C4-2B (cell line): Measurements from ENCODE around the gene CABP4.
A peak's percentile ranks its signal among the peaks of the same experiment; 100 is the strongest.

Experiments
- H3K27ac ChIP-seq: fragments of 450-650 bp; 2 replicates; pipeline ENCODE4 v1.5.1; 2017
- ZFX ChIP-seq: fragments of 450-650 bp; IDR thresholded peaks from 2 replicates; pipeline ENCODE4 v1.6.1; 2017
- TF ChIP-seq, protein P1 (sequence below): fragments of 450-650 bp; conservative IDR thresholded peaks from 2 replicates; pipeline ENCODE4 v1.5.1; 2017; ENCODE audit warnings: mild to moderate bottlenecking

Gene CABP4

DNA sequence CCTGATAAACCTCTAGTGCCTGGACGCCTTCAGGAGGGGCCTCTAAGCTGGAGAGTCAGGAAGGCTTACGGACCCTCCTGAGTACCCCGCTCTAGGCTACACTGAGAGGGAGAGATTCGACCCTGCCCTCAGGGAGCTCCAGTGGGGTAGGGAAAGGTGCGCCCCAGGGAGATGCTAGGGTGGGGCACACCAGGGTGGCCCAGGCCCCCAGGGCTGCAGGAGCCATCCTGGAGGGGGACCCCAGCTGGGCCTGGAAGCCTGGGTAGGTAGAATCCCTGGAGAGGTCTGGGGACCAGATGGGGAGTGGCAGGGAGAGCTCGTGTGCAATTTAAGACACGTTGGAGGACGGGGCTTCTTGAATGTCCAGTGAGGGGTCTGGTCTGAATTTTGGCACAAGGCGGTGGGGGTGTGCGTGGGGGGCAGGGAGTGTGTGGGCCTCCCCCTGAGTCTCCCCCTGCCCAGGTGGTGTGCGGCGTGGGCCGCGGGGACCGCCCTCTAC is 35.0 kb upstream of the CABP4 start:
- peak overlapping the region; percentile 87 for H3K27ac ChIP-seq
- TF ChIP-seq, protein P1, sequence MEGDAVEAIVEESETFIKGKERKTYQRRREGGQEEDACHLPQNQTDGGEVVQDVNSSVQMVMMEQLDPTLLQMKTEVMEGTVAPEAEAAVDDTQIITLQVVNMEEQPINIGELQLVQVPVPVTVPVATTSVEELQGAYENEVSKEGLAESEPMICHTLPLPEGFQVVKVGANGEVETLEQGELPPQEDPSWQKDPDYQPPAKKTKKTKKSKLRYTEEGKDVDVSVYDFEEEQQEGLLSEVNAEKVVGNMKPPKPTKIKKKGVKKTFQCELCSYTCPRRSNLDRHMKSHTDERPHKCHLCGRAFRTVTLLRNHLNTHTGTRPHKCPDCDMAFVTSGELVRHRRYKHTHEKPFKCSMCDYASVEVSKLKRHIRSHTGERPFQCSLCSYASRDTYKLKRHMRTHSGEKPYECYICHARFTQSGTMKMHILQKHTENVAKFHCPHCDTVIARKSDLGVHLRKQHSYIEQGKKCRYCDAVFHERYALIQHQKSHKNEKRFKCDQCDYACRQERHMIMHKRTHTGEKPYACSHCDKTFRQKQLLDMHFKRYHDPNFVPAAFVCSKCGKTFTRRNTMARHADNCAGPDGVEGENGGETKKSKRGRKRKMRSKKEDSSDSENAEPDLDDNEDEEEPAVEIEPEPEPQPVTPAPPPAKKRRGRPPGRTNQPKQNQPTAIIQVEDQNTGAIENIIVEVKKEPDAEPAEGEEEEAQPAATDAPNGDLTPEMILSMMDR = no peak
- no peak for TF ChIP-seq ZFX

GRCh38 chr11:67420646-67421429 is 34.3 kb upstream of the CABP4 start:
- TF ChIP-seq, protein P1 = no peak
- TF ChIP-seq ZFX = peak; percentile 93

GRCh38 chr11:67421430-67422031 is 33.6 kb upstream of the CABP4 start:
- no peak for TF ChIP-seq ZFX
- TF ChIP-seq, protein P1 = no peak
- H3K27ac ChIP-seq = peak overlapping the region; percentile 87

More at GRCh38 chr11:67420646-67421429, 34.3 kb upstream of the CABP4 start:
- H3K27ac ChIP-seq = peak overlapping the region; percentile 87

GRCh38 chr11:67422891-67423290 is 32.3 kb upstream of the CABP4 start:
- H3K27ac ChIP-seq = no peak overlapping the region
- TF ChIP-seq, protein P1 = no peak
- TF ChIP-seq ZFX = no peak

DNA sequence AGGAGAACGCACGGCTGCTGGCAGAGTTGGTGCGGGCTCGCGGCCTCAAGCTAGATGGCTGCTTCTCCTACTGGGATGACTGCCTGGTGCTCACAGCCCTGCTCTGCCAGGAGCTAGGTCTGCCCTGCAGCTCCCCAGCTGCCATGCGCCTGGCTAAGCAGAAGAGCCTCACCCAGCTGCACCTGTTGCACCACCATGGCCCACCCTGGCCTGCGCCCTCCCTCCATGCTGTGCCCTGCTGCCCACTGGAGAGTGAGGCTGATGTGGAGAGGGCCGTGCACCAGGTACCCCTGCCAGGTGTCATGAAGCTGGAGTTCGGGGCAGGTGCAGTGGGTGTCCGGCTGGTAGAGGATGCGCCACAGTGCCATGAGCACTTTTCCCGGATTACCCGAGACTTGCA is 31.7 kb upstream of the CABP4 start:
- TF ChIP-seq, protein P1 = no peak
- TF ChIP-seq ZFX = no peak
- H3K27ac ChIP-seq = no peak overlapping the region

GRCh38 chr11:67423891-67424613 is 31.1 kb upstream of the CABP4 start:
- TF ChIP-seq, protein P1 = no peak
- TF ChIP-seq ZFX = no peak

GRCh38 chr11:67427364-67427859 is 27.7 kb upstream of the CABP4 start:
- peak overlapping the region; percentile 86 for H3K27ac ChIP-seq

More at GRCh38 chr11:67423891-67424613, 31.1 kb upstream of the CABP4 start:
- H3K27ac ChIP-seq = no peak overlapping the region
